HepG2 (cell line): ENCODE results near the gene NECAP2. TPM values are rescaled to one million over a fixed set of nuclear protein-coding genes. Genes with fewer than 3 reads are reported as not detected.

Experiments used
- ATAC-seq: fragments of 200-7000 bp; cut with Tn5 transposase; 3 replicates; pipeline ENCODE4 v1.9.1; 2020; ENCODE audit warnings: mild to moderate bottlenecking, moderate library complexity
- BruUV-seq: library from RNA; stranded (reverse); fragments of 400-500 nt; replicated peaks from 2 replicates; lab custom pipeline; 2021; lab: Mats Ljungman, UMichigan
- CTCF ChIA-PET: fragments of 300-600 bp; formaldehyde crosslinking; extraction: SDS; loops from one replicate; lab custom pipeline; 2021; ENCODE audit warnings: low total read pairs, inconsistent platforms, low intra/inter-chr PET ratio; lab: Yijun Ruan, JAX
- POLR2A ChIA-PET: fragments of 350-600 bp; sonication (Branson Sonifier 250); formaldehyde crosslinking; loops from one replicate; lab custom pipeline; 2020; ENCODE audit warnings: antibody characterized with exemption, inconsistent platforms; lab: Yijun Ruan, JAX
- DNase-seq: peaks from one replicate; pipeline ENCODE4 v3.0.0-alpha.2; 2015; ENCODE audit warnings: low spot score
- FAIRE-seq: peaks from 3 replicates; lab custom pipeline; 2011; peaks lifted over from hg19 to GRCh38; lab: Jason Lieb, UNC
- H2AFZ ChIP-seq: one replicate; pipeline ENCODE4 v1.6.1; 2011; ENCODE audit warnings: low read length, inconsistent platforms
- H3K27ac ChIP-seq: fragments of 300-600 bp; 3 replicates; pipeline ENCODE4 v1.8.0; 2011; ENCODE audit warnings: mixed run types, mild to moderate bottlenecking, mixed read lengths, low read length, inconsistent platforms; ENCODE audit not compliant: insufficient read depth; ENCODE audit errors: extremely low read length
- H3K27me3 ChIP-seq, 2 experiments: fragments of 200-600 bp in 1 of 2; 2 replicates in 1 of 2; 3 replicates in 1 of 2; pipeline versions ENCODE4 v1.6.0 to v1.8.0; 2011; ENCODE audit warnings: low read length in 2 of 2, mild to moderate bottlenecking in 2 of 2, moderate library complexity in 2 of 2, inconsistent platforms in 1 of 2; ENCODE audit not compliant: insufficient read depth in 2 of 2, control insufficient read depth in 1 of 2
- H3K36me3 ChIP-seq, 2 experiments: fragments of 200-600 bp in 1 of 2; replicated peaks in 1 of 2; 2 replicates in 1 of 2; 3 replicates in 1 of 2; pipeline versions ENCODE4 v1.5.1 to v1.8.0; 2011; ENCODE audit warnings: low read length in 2 of 2, inconsistent platforms in 1 of 2; ENCODE audit not compliant: insufficient read depth in 2 of 2, control insufficient read depth in 1 of 2
- H3K4me1 ChIP-seq: 2 replicates; pipeline ENCODE4 v1.5.1; 2012; ENCODE audit warnings: low read length, inconsistent platforms; ENCODE audit not compliant: insufficient read depth
- H3K4me2 ChIP-seq: 2 replicates; pipeline ENCODE4 v1.6.0; 2011; ENCODE audit warnings: low read depth, low read length, inconsistent platforms
- H3K4me3 ChIP-seq, 3 experiments: fragments of 200-600 bp in 1 of 3; sonication (generic), shearing (Covaris generic) in 1 of 3; replicated peaks in 1 of 3; 2 replicates each; pipeline ENCODE4 v1.5.1; 2011 to 2016; ENCODE audit warnings: low read length in 3 of 3, inconsistent platforms in 2 of 3, low read depth in 2 of 3, mild to moderate bottlenecking in 2 of 3, control low read depth in 1 of 3, mixed read lengths in 1 of 3; ENCODE audit not compliant: insufficient read depth in 1 of 3
- H3K79me2 ChIP-seq: one replicate; pipeline ENCODE4 v1.6.1; 2011; ENCODE audit warnings: low read length, inconsistent platforms; ENCODE audit not compliant: insufficient read depth
- H3K9ac ChIP-seq: 2 replicates; pipeline ENCODE4 v1.6.0; 2011; ENCODE audit warnings: mild to moderate bottlenecking, low read depth, low read length, inconsistent platforms; ENCODE audit not compliant: insufficient read depth
- H3K9me3 ChIP-seq: 2 replicates; pipeline ENCODE4 v1.5.1; 2012; ENCODE audit warnings: mild to moderate bottlenecking, low read length
- H4K20me1 ChIP-seq: 2 replicates; pipeline ENCODE4 v1.6.0; 2011; ENCODE audit warnings: inconsistent platforms, mild to moderate bottlenecking, low read length, moderate library complexity; ENCODE audit not compliant: insufficient read depth
- AGO2 ChIP-seq: fragments of 200-400 bp; formaldehyde crosslinking; optimal IDR thresholded peaks from 2 replicates; pipeline ENCODE3; 2017; ENCODE audit warnings: mild to moderate bottlenecking, low read depth, low read length, moderate library complexity
- ATM ChIP-seq: fragments of 450-650 bp; IDR thresholded peaks from 2 replicates; pipeline ENCODE4 v1.7.1; 2017; ENCODE audit warnings: mild to moderate bottlenecking, borderline replicate concordance
- ELK4 ChIP-seq: sonication (generic); formaldehyde crosslinking; IDR thresholded peaks from 2 replicates; pipeline ENCODE4 v1.9.0; 2021; ENCODE audit warnings: missing genetic modification reagents, borderline replicate concordance
- KMT2B ChIP-seq: IDR thresholded peaks from 2 replicates; pipeline ENCODE4 v1.6.1; 2016; ENCODE audit warnings: missing genetic modification reagents, missing compliant biosample characterization
- MEIS1 ChIP-seq: sonication (generic); formaldehyde crosslinking; IDR thresholded peaks from 2 replicates; pipeline ENCODE4 v1.9.0; 2021; ENCODE audit warnings: mild to moderate bottlenecking, missing genetic modification reagents, moderate library complexity, borderline replicate concordance
- PAXIP1 ChIP-seq: sonication (generic); formaldehyde crosslinking; conservative IDR thresholded peaks from 2 replicates; pipeline ENCODE4 v1.4.0; 2020; ENCODE audit warnings: mild to moderate bottlenecking, missing genetic modification reagents, moderate library complexity
- PHF20 ChIP-seq: sonication (generic); formaldehyde crosslinking; IDR thresholded peaks from 2 replicates; pipeline ENCODE4 v1.5.0; 2020; ENCODE audit warnings: mild to moderate bottlenecking, missing genetic modification reagents
- RFX3 ChIP-seq: IDR thresholded peaks from 2 replicates; pipeline ENCODE4 v1.6.1; 2016; ENCODE audit warnings: missing biosample characterization, missing genetic modification reagents
- ZHX2 ChIP-seq, 2 experiments: sonication (generic) in 1 of 2; formaldehyde crosslinking in 1 of 2; IDR thresholded peaks; 2 replicates each; pipeline versions ENCODE4 v1.6.1 to v1.9.0; 2014 to 2022; ENCODE audit warnings: antibody characterized with exemption in 1 of 2, borderline replicate concordance in 1 of 2, inconsistent platforms in 1 of 2, low read depth in 1 of 2, missing genetic modification reagents in 1 of 2
- ZNF335 ChIP-seq: sonication (generic); formaldehyde crosslinking; IDR thresholded peaks from 2 replicates; pipeline ENCODE4 v1.4.0; 2020; ENCODE audit warnings: missing genetic modification reagents
- ZNF354B ChIP-seq: sonication (generic); formaldehyde crosslinking; IDR thresholded peaks from 2 replicates; pipeline ENCODE4 v1.8.0; 2022; ENCODE audit warnings: mild to moderate bottlenecking, missing genetic modification reagents
- WGBS: methylation state at CpG from one replicate; pipeline ENCODE4 v1.1.6; 2017; ENCODE audit warnings: low lambda C conversion rate; 5-methylcytosine and 5-hydroxymethylcytosine counted together
- in situ Hi-C: cut with HindIII; loops from 2 replicates; pipeline ENCODE4 v1.10.0; 2017; ENCODE audit warnings: low pct_unique_long_range_greater_than_20kb; ENCODE audit not compliant: extremely low pct_ligation_motif_present
- intact Hi-C: fragments of 100-400 bp; cut with micrococcal nuclease; formaldehyde crosslinking; loops from one replicate; pipeline ENCODE4 v1.10.0; 2022; ENCODE audit not compliant: unreplicated experiment
- polyA plus RNA-seq, 8 experiments: library from polyadenylated mRNA; depleted of rRNA in 3 of 8; stranded (reverse) in 7 of 8; unstranded in 1 of 8; fragments of >200 nt; fragmentation: Illumina TruSeq in 4 of 8; extraction: Trizol in 4 of 8; gene quantifications; 2 replicates each; pipeline versions ENCODE4 v1.2.1 to v1.2.3, GENCODE V29; 2011 to 2016; ENCODE audit warnings: low read depth in 4 of 8, missing spikeins in 1 of 8, mixed read lengths in 1 of 8; ENCODE audit not compliant: insufficient read depth in 1 of 8
- total RNA-seq, 5 experiments: library from RNA; depleted of rRNA; stranded (reverse); fragments of >200 nt; fragmentation: Illumina TruSeq; extraction: Trizol; gene quantifications; 2 replicates each; pipeline ENCODE4 v1.2.3, GENCODE V29; 2016; ENCODE audit warnings: low read depth in 1 of 5

The NECAP2 gene
- total and polyA plus RNA-seq, 2 of the 13 experiments (the other 11 are each of a cell fraction or from before 2014, with no cell fraction given), result 38.5 to 52.3 TPM

- TF ChIP-seq ELK4 (CRISPR knock-in tag) (no peak), ZHX2 (IDR thresholded peaks at IDR 0.05; ENCODE audit: low read depth) (no peak), ZHX2 (CRISPR knock-in tag; IDR thresholded peaks at IDR 0.05; ENCODE audit: borderline replicate concordance) (no peak), ZNF335 (no peak)
Observed at GRCh38 chr1:16406868-16407267, 33.7 kb upstream of the NECAP2 start (continued).

GRCh38 chr1:16409536-16410152 lies 30.9 kb upstream of the NECAP2 start:
- no peak for FAIRE-seq
- peak; percentile 23; the same call in 1 of the 2 replicates for TF ChIP-seq KMT2B (CRISPR knock-in tag)
- 0 out of 2 replicates have a peak, but pooled peaks have one; percentile 30 for TF ChIP-seq PHF20 (CRISPR knock-in tag)
- no peak for TF ChIP-seq PAXIP1
- no peak for TF ChIP-seq RFX3 (CRISPR knock-in tag)
- no peak for TF ChIP-seq ATM
- no peak for TF ChIP-seq MEIS1 (CRISPR knock-in tag)
- peak; percentile 20 for TF ChIP-seq AGO2
- no peak for TF ChIP-seq ZNF354B (CRISPR knock-in tag)

More at GRCh38 chr1:16409536-16410152, 30.9 kb upstream of the NECAP2 start:
- Histone ChIP-seq H2AFZ (no peak overlapping the region), H3K9ac (peak overlapping the region; percentile 49), H3K9me3 (no peaks in the 10 kb centered on the region), H3K4me3 (peak overlapping the region; percentile 27 to 53 (median 53); a peak in 5 of 6 replicates), H3K27ac (no peak overlapping the region), H4K20me1 (no peaks in the 10 kb centered on the region), H3K4me1 (peaks cover 22% of the 10 kb centered on the region), H3K4me2 (peak overlapping the region; percentile 71), H3K36me3 (no peaks in the 10 kb centered on the region), H3K79me2 (no peaks in the 10 kb centered on the region), H3K27me3 (no peaks in the 10 kb centered on the region; a peak in 1 of 5 replicates)
- 71% methylated on average over 3 of the region's 25 CpGs for WGBS
- peak; percentile 73 for ATAC-seq
- ChIA-PET POLR2A (interaction anchor here (1.8 kb wide), 1 partner anchor 16 kb away, joined by 5 read pairs; no protein-coding TSS in a partner anchor), CTCF (no interaction called here)
- in situ Hi-C loops (no loop called here), intact Hi-C loops (no loop called here)
- no TSS peak for BruUV-seq
- no peak for DNase-seq
